Activated T-helper 1 cell treated with anti-CD3 and anti-CD28 coated beads, Interleukin-12 subunit alpha, Interleukin-12 subunit beta, Interleukin-2, Interleukin-4 antibody, amounts not matched to agents 30 ng/mL and 10 ng/mL and 1 ng/mL, durations not matched to agents 14 hours and 24 hours and 36 hours (primary cell): Measurements from ENCODE around the gene SPINT1. TPM values are rescaled to one million over a fixed set of nuclear protein-coding genes. Genes with fewer than 3 reads are reported as not detected.

Experiments
- DNase-seq: peaks from one replicate; pipeline ENCODE4 v3.0.0; 2021; ENCODE audit warnings: low spot score
- H3K27ac Mint-ChIP-seq: one replicate; pipeline ENCODE4 v1.8.0; 2021; ENCODE audit warnings: mild to moderate bottlenecking, mixed read lengths
- H3K27me3 Mint-ChIP-seq: one replicate; pipeline ENCODE4 v1.8.0; 2022; ENCODE audit warnings: mild to moderate bottlenecking, moderate library complexity, mixed read lengths; ENCODE audit not compliant: insufficient read depth
- H3K36me3 Mint-ChIP-seq: one replicate; pipeline ENCODE4 v1.8.0; 2021; ENCODE audit warnings: low read depth, mixed read lengths
- H3K4me1 Mint-ChIP-seq: one replicate; pipeline ENCODE4 v1.8.0; 2021; ENCODE audit warnings: low read depth, mixed read lengths
- H3K4me3 Mint-ChIP-seq: one replicate; pipeline ENCODE4 v1.8.0; 2021; ENCODE audit warnings: mild to moderate bottlenecking, moderate library complexity, mixed read lengths
- H3K9me3 Mint-ChIP-seq: one replicate; pipeline ENCODE4 v1.8.0; 2021; ENCODE audit warnings: mixed read lengths
- intact Hi-C: fragments of 100-400 bp; cut with micrococcal nuclease; formaldehyde crosslinking; loops from one replicate; pipeline ENCODE4 v1.15.1; 2024
- total RNA-seq: library from RNA; stranded (reverse); gene quantifications from 2 replicates; pipeline ENCODE4 v1.2.3, GENCODE V29; 2022

Gene SPINT1
- total RNA-seq, 1 donor from 2014 or later, result 11.0 TPM

GRCh38 chr15:40838756-40839155, 5.1 kb upstream of the SPINT1 start:
- Mint-ChIP-seq H3K36me3 (no peaks in the 10 kb centered on the region), H3K27ac (no peak overlapping the region), H3K4me3 (no peak overlapping the region), H3K27me3 (peaks cover 12% of the 10 kb centered on the region), H3K4me1 (no peaks in the 10 kb centered on the region), H3K9me3 (no peaks in the 10 kb centered on the region)
- no peak for DNase-seq
- intact Hi-C loops, result no loop called here

- Mint-ChIP-seq H3K27ac (no peak overlapping the region), H3K9me3 (no peaks in the 10 kb centered on the region), H3K27me3 (peaks cover 15% of the 10 kb centered on the region), H3K36me3 (peaks cover 3% of the 10 kb centered on the region), H3K4me3 (no peak overlapping the region), H3K4me1 (peaks cover 21% of the 10 kb centered on the region)
- intact Hi-C loops, result loop anchor here (5.0 kb wide), 2 partner anchors 51 to 441 kb away; partner anchors contain the start of gene VPS18
- DNase-seq, result no peak
Observed at GRCh38 chr15:40841741-40842140, 2.1 kb upstream of the SPINT1 start.

- H3K4me3 Mint-ChIP-seq, result peak overlapping the region; percentile 78
- H3K27me3 Mint-ChIP-seq, result peaks cover 15% of the 10 kb centered on the region
- peaks cover 33% of the 10 kb centered on the region for H3K4me1 Mint-ChIP-seq
- no peaks in the 10 kb centered on the region for H3K9me3 Mint-ChIP-seq
- intact Hi-C loops, result loop anchor here (5.0 kb wide), 2 partner anchors 49 to 439 kb away; partner anchors contain the start of gene VPS18
- no peak overlapping the region for H3K27ac Mint-ChIP-seq
- peaks cover 3% of the 10 kb centered on the region for H3K36me3 Mint-ChIP-seq
- no peak for DNase-seq
Observed at GRCh38 chr15:40843261-40843884, 475 bp upstream of the SPINT1 start.

GRCh38 chr15:40844696-40845030, 815 bp downstream of the SPINT1 start:
- Mint-ChIP-seq H3K4me1 (peaks cover 33% of the 10 kb centered on the region), H3K9me3 (no peaks in the 10 kb centered on the region), H3K27ac (peak overlapping the region; percentile 75), H3K4me3 (peak overlapping the region; percentile 87), H3K27me3 (peaks cover 15% of the 10 kb centered on the region), H3K36me3 (peaks cover 3% of the 10 kb centered on the region)
- intact Hi-C loops, result loop anchor here (1.0 to 5.0 kb wide), 3 partner anchors 37 to 438 kb away; partner anchors contain the start of genes DNAJC17, VPS18 and ZFYVE19
- DNase-seq, result peak; percentile 13

GRCh38 chr15:40845036-40845435, 1.2 kb downstream of the SPINT1 start:
- intact Hi-C loops, result no loop called here
- Mint-ChIP-seq H3K27ac (peak overlapping the region; percentile 75), H3K9me3 (no peaks in the 10 kb centered on the region)

GRCh38 chr15:40845511-40846284, 1.9 kb downstream of the SPINT1 start:
- Mint-ChIP-seq H3K4me1 (peaks cover 33% of the 10 kb centered on the region), H3K36me3 (peaks cover 3% of the 10 kb centered on the region), H3K27ac (no peak overlapping the region), H3K4me3 (peak overlapping the region; percentile 69), H3K9me3 (no peaks in the 10 kb centered on the region), H3K27me3 (peaks cover 14% of the 10 kb centered on the region)
- intact Hi-C loops, result no loop called here
- no peak for DNase-seq

More at GRCh38 chr15:40845036-40845435, 1.2 kb downstream of the SPINT1 start:
- Mint-ChIP-seq H3K27me3 (peaks cover 15% of the 10 kb centered on the region), H3K4me3 (peak overlapping the region; percentile 87), H3K36me3 (peaks cover 3% of the 10 kb centered on the region), H3K4me1 (peaks cover 33% of the 10 kb centered on the region)
- DNase-seq, result no peak

- peaks cover 5% of the 10 kb centered on the region for H3K36me3 Mint-ChIP-seq
- DNase-seq, result no peak
- H3K4me1 Mint-ChIP-seq, result peaks cover 33% of the 10 kb centered on the region
- intact Hi-C loops, result no loop called here
- peak overlapping the region; percentile 53 for H3K4me3 Mint-ChIP-seq
- H3K27me3 Mint-ChIP-seq, result peaks cover 14% of the 10 kb centered on the region
- no peak overlapping the region for H3K27ac Mint-ChIP-seq
- H3K9me3 Mint-ChIP-seq, result no peaks in the 10 kb centered on the region
Observed at GRCh38 chr15:40846841-40847222, 3.0 kb downstream of the SPINT1 start.

GRCh38 chr15:40847223-40847961, 3.5 kb downstream of the SPINT1 start:
- H3K4me1 Mint-ChIP-seq, result peaks cover 33% of the 10 kb centered on the region
- peaks cover 12% of the 10 kb centered on the region for H3K27me3 Mint-ChIP-seq
- H3K4me3 Mint-ChIP-seq, result peak overlapping the region; percentile 53
- DNase-seq, result no peak
- H3K27ac Mint-ChIP-seq, result no peak overlapping the region
- intact Hi-C loops, result no loop called here
- peaks cover 5% of the 10 kb centered on the region for H3K36me3 Mint-ChIP-seq
- H3K9me3 Mint-ChIP-seq, result no peaks in the 10 kb centered on the region

GRCh38 chr15:40850576-40851112, 6.8 kb downstream of the SPINT1 start:
- H3K9me3 Mint-ChIP-seq, result no peaks in the 10 kb centered on the region
- H3K36me3 Mint-ChIP-seq, result peaks cover 2% of the 10 kb centered on the region
- no peaks in the 10 kb centered on the region for H3K27me3 Mint-ChIP-seq
- H3K4me1 Mint-ChIP-seq, result peaks cover 23% of the 10 kb centered on the region
- no peak overlapping the region for H3K4me3 Mint-ChIP-seq
- H3K27ac Mint-ChIP-seq, result no peak overlapping the region
- DNase-seq, result no peak
- intact Hi-C loops, result no loop called here

GRCh38 chr15:40852529-40852928, 8.7 kb downstream of the SPINT1 start:
- H3K27me3 Mint-ChIP-seq, result no peaks in the 10 kb centered on the region
- intact Hi-C loops, result no loop called here
- no peak overlapping the region for H3K27ac Mint-ChIP-seq
- H3K4me1 Mint-ChIP-seq, result peaks cover 10% of the 10 kb centered on the region
- H3K9me3 Mint-ChIP-seq, result no peaks in the 10 kb centered on the region
- peaks cover 2% of the 10 kb centered on the region for H3K36me3 Mint-ChIP-seq
- no peak for DNase-seq
- H3K4me3 Mint-ChIP-seq, result no peak overlapping the region

- intact Hi-C loops, result no loop called here
- Mint-ChIP-seq H3K36me3 (peaks cover 2% of the 10 kb centered on the region), H3K9me3 (no peaks in the 10 kb centered on the region), H3K4me3 (no peak overlapping the region), H3K4me1 (peaks cover 9% of the 10 kb centered on the region), H3K27me3 (no peaks in the 10 kb centered on the region), H3K27ac (no peak overlapping the region)
- no peak for DNase-seq
Observed at GRCh38 chr15:40853241-40853890, 9.5 kb downstream of the SPINT1 start.

GRCh38 chr15:40854161-40854560, 10.3 kb downstream of the SPINT1 start:
- Mint-ChIP-seq H3K9me3 (no peaks in the 10 kb centered on the region), H3K27me3 (no peaks in the 10 kb centered on the region), H3K4me1 (peaks cover 15% of the 10 kb centered on the region), H3K4me3 (no peak overlapping the region), H3K27ac (no peak overlapping the region), H3K36me3 (peaks cover 2% of the 10 kb centered on the region)
- DNase-seq, result no peak
- intact Hi-C loops, result no loop called here
